MM.1S (cell line): ENCODE data around the gene NYNRIN.

Experiments
- DNase-seq: peaks from one replicate; pipeline ENCODE4 v3.0.0-alpha.2; 2015
- H2AFZ ChIP-seq: fragments of 300-600 bp; sonication (generic); 2 replicates; pipeline ENCODE4 v1.6.0; 2016; ENCODE audit warnings: antibody characterized with exemption, low read length
- H3F3A ChIP-seq: fragments of 300-600 bp; sonication (generic); 2 replicates; pipeline ENCODE4 v1.6.1; 2016; ENCODE audit warnings: mild to moderate bottlenecking, antibody characterized with exemption, low read length, moderate library complexity, mixed read lengths; ENCODE audit not compliant: insufficient read depth
- H3K27ac ChIP-seq: fragments of 300-600 bp; sonication (generic); 2 replicates; pipeline ENCODE4 v1.5.1; 2016; ENCODE audit warnings: mild to moderate bottlenecking, low read length
- H3K27me3 ChIP-seq: fragments of 300-600 bp; sonication (generic); replicated peaks from 2 replicates; pipeline ENCODE4 v1.6.0; 2016; ENCODE audit warnings: low read length; ENCODE audit not compliant: insufficient read depth
- H3K36me3 ChIP-seq: fragments of 300-600 bp; sonication (generic); replicated peaks from 2 replicates; pipeline ENCODE4 v1.6.1; 2016; ENCODE audit warnings: mild to moderate bottlenecking, low read length, mixed read lengths; ENCODE audit not compliant: insufficient read depth
- H3K4me1 ChIP-seq: fragments of 300-600 bp; sonication (generic); 2 replicates; pipeline ENCODE4 v1.6.1; 2016; ENCODE audit warnings: low read length, mixed read lengths
- H3K4me2 ChIP-seq: fragments of 300-600 bp; sonication (generic); 2 replicates; pipeline ENCODE4 v1.6.0; 2016; ENCODE audit warnings: low read depth, low read length
- H3K4me3 ChIP-seq: fragments of 300-600 bp; sonication (generic); 2 replicates; pipeline ENCODE4 v1.5.1; 2016; ENCODE audit warnings: low read length, mixed read lengths
- H3K79me2 ChIP-seq: fragments of 300-600 bp; sonication (generic); 2 replicates; pipeline ENCODE4 v1.6.1; 2016; ENCODE audit warnings: mixed run types, low read length, mixed read lengths
- H3K9ac ChIP-seq: fragments of 300-600 bp; sonication (generic); 2 replicates; pipeline ENCODE4 v1.6.1; 2016; ENCODE audit warnings: low read length, mixed read lengths
- H3K9me2 ChIP-seq: fragments of 300-600 bp; sonication (generic); replicated peaks from 2 replicates; pipeline ENCODE4 v1.6.1; 2016; ENCODE audit warnings: mild to moderate bottlenecking, low read length, mixed read lengths; ENCODE audit not compliant: insufficient read depth
- H3K9me3 ChIP-seq: fragments of 300-600 bp; sonication (generic); replicated peaks from 2 replicates; pipeline ENCODE4 v1.6.1; 2016; ENCODE audit warnings: mild to moderate bottlenecking, low read length, mixed read lengths; ENCODE audit not compliant: insufficient read depth
- H4K20me1 ChIP-seq: fragments of 300-600 bp; sonication (generic); 2 replicates; pipeline ENCODE4 v1.6.1; 2016; ENCODE audit warnings: mild to moderate bottlenecking, low read length, moderate library complexity, mixed read lengths; ENCODE audit not compliant: insufficient read depth
- CTCF ChIP-seq: fragments of 300-600 bp; sonication (generic); IDR thresholded peaks from 2 replicates; pipeline ENCODE4 v1.5.1; 2016; ENCODE audit warnings: antibody characterized with exemption, low read length, mixed read lengths
- EZH2 ChIP-seq: fragments of 300-600 bp; sonication (generic); optimal IDR thresholded peaks from 2 replicates; pipeline ENCODE3; 2017; ENCODE audit warnings: low read depth, mild to moderate bottlenecking, antibody characterized with exemption, low read length, mixed read lengths
- EZH2phosphoT487 ChIP-seq: fragments of 300-600 bp; sonication (generic); IDR thresholded peaks from 2 replicates; pipeline ENCODE4 v1.6.1; 2018; ENCODE audit warnings: antibody characterized with exemption, low read length

NYNRIN gene

GRCh38 chr14:24363401-24363800 is 35.4 kb upstream of the NYNRIN start:
- Histone ChIP-seq H2AFZ (no peak overlapping the region), H3F3A (0 out of 2 replicates have a peak, but pooled peaks cover 3% of the 10 kb centered on the region), H3K36me3 (no peaks in the 10 kb centered on the region), H3K27ac (no peak overlapping the region), H4K20me1 (no peaks in the 10 kb centered on the region), H3K9me2 (no peaks in the 10 kb centered on the region), H3K4me2 (no peak overlapping the region), H3K9ac (no peak overlapping the region), H3K9me3 (no peaks in the 10 kb centered on the region), H3K79me2 (no peaks in the 10 kb centered on the region), H3K4me3 (no peak overlapping the region), H3K27me3 (no peaks in the 10 kb centered on the region), H3K4me1 (no peaks in the 10 kb centered on the region)
- no peak for DNase-seq
- no peak for TF ChIP-seq CTCF
- TF ChIP-seq EZH2phosphoT487 = no peak

- Histone ChIP-seq H3F3A (0 out of 2 replicates have a peak, but pooled peaks cover 3% of the 10 kb centered on the region), H3K9me2 (no peaks in the 10 kb centered on the region), H4K20me1 (no peaks in the 10 kb centered on the region), H3K36me3 (no peaks in the 10 kb centered on the region), H3K4me1 (no peaks in the 10 kb centered on the region), H3K4me3 (no peak overlapping the region), H3K79me2 (no peaks in the 10 kb centered on the region), H3K27me3 (no peaks in the 10 kb centered on the region), H2AFZ (no peak overlapping the region), H3K9me3 (no peaks in the 10 kb centered on the region), H3K27ac (no peak overlapping the region), H3K4me2 (no peak overlapping the region), H3K9ac (no peak overlapping the region)
- TF ChIP-seq EZH2 = no peak
- DNase-seq = no peak
Observed at GRCh38 chr14:24364841-24365240, 34.0 kb upstream of the NYNRIN start.

- H3K9me2 ChIP-seq = no peaks in the 10 kb centered on the region
- H3K4me1 ChIP-seq = no peaks in the 10 kb centered on the region
- no peaks in the 10 kb centered on the region for H3K79me2 ChIP-seq
- H3F3A ChIP-seq = 0 out of 2 replicates have a peak, but pooled peaks cover 3% of the 10 kb centered on the region
- H3K9me3 ChIP-seq = no peaks in the 10 kb centered on the region
- peak overlapping the region; percentile 95 for H3K4me2 ChIP-seq
- no peaks in the 10 kb centered on the region for H4K20me1 ChIP-seq
- TF ChIP-seq EZH2phosphoT487 (no peak), EZH2 (no peak), CTCF (peak; percentile 81)
- H3K4me3 ChIP-seq = peak overlapping the region; percentile 58
- H3K36me3 ChIP-seq = no peaks in the 10 kb centered on the region
- peak overlapping the region; percentile 74; the same call in 1 of the 2 replicates for H3K9ac ChIP-seq
- no peaks in the 10 kb centered on the region for H3K27me3 ChIP-seq
- H2AFZ ChIP-seq = peak overlapping the region; percentile 70
- peak overlapping the region; percentile 70; the same call in 1 of the 2 replicates for H3K27ac ChIP-seq
- peak; percentile 83 for DNase-seq
Observed at GRCh38 chr14:24365600-24366412, 33.0 kb upstream of the NYNRIN start.

GRCh38 chr14:24366413-24366720 is 32.4 kb upstream of the NYNRIN start:
- Histone ChIP-seq H3K9me3 (no peaks in the 10 kb centered on the region), H3K4me3 (peak overlapping the region; percentile 58), H3K27ac (peak overlapping the region; percentile 70; the same call in 1 of the 2 replicates), H3K4me2 (peak overlapping the region; percentile 95), H3K79me2 (no peaks in the 10 kb centered on the region), H3F3A (0 out of 2 replicates have a peak, but pooled peaks cover 3% of the 10 kb centered on the region), H3K4me1 (no peaks in the 10 kb centered on the region), H3K36me3 (no peaks in the 10 kb centered on the region), H3K9me2 (no peaks in the 10 kb centered on the region), H4K20me1 (no peaks in the 10 kb centered on the region), H3K27me3 (no peaks in the 10 kb centered on the region), H3K9ac (peak overlapping the region; percentile 74), H2AFZ (peak overlapping the region; percentile 70)
- TF ChIP-seq CTCF = no peak
- DNase-seq = no peak
